H1 (cell line): ENCODE data around the gene SGK2. TPM values are rescaled to one million over a fixed set of nuclear protein-coding genes. Genes with fewer than 3 reads are reported as not detected.

ENCODE experiments used
- CTCF ChIA-PET: fragments of 300-600 bp; sonication (Branson Sonifier 250); formaldehyde crosslinking; loops from one replicate; lab custom pipeline; 2021; ENCODE audit not compliant: partially characterized antibody; lab: Charles Lee
- POLR2A ChIA-PET: fragments of 300-600 bp; sonication (Branson Sonifier 250); formaldehyde crosslinking; loops from one replicate; lab custom pipeline; 2021; ENCODE audit warnings: inconsistent platforms; ENCODE audit not compliant: partially characterized antibody; lab: Charles Lee
- DNase-seq, 2 experiments: peaks; one replicate each; pipeline versions ENCODE4 v3.0.0 to v3.0.0-alpha.2; 2010 to 2022; ENCODE audit warnings: low spot score in 2 of 2, low read depth in 1 of 2, mixed read lengths in 1 of 2
- FAIRE-seq: peaks from 2 replicates; lab custom pipeline; 2011; peaks lifted over from hg19 to GRCh38; lab: Jason Lieb, UNC
- H2AFZ ChIP-seq: 2 replicates; pipeline ENCODE4 v1.8.1; 2012; ENCODE audit warnings: low read length, inconsistent platforms
- H2AK5ac ChIP-seq: 2 replicates; pipeline ENCODE4 v1.6.1; 2013; ENCODE audit warnings: low read depth, low read length
- H2BK120ac ChIP-seq: replicated peaks from 2 replicates; pipeline ENCODE3; 2013; ENCODE audit warnings: low read depth, low read length, inconsistent platforms
- H2BK12ac ChIP-seq: 2 replicates; pipeline ENCODE4 v1.6.1; 2013; ENCODE audit warnings: low read depth, low read length
- H2BK15ac ChIP-seq: 2 replicates; pipeline ENCODE4 v1.6.1; 2013; ENCODE audit warnings: low read length
- H2BK20ac ChIP-seq: 2 replicates; pipeline ENCODE4 v1.6.1; 2013; ENCODE audit warnings: low read length
- H2BK5ac ChIP-seq: 2 replicates; pipeline ENCODE4 v1.6.1; 2013; ENCODE audit warnings: low read depth, low read length
- H3K14ac ChIP-seq: 2 replicates; pipeline ENCODE4 v1.6.1; 2013; ENCODE audit warnings: inconsistent platforms; ENCODE audit not compliant: insufficient read length
- H3K18ac ChIP-seq: 2 replicates; pipeline ENCODE4 v1.6.1; 2013; ENCODE audit warnings: low read length; ENCODE audit errors: extremely low read depth
- H3K23ac ChIP-seq: 2 replicates; pipeline ENCODE4 v1.6.1; 2013; ENCODE audit warnings: inconsistent platforms; ENCODE audit not compliant: insufficient read length
- H3K23me2 ChIP-seq: 2 replicates; pipeline ENCODE4 v1.6.1; 2013; ENCODE audit warnings: low read depth, low read length
- H3K27ac ChIP-seq: 2 replicates; pipeline ENCODE4 v1.6.1; 2011; ENCODE audit warnings: low read depth, low read length, inconsistent platforms
- H3K27me3 ChIP-seq, 4 experiments: replicated peaks in 1 of 4; 1 replicate in 1 of 4; 2 replicates in 3 of 4; pipeline versions ENCODE4 v1.6.1 to v1.8.1; 2011 to 2013; ENCODE audit warnings: low read length in 3 of 4, mild to moderate bottlenecking in 3 of 4, inconsistent platforms in 2 of 4, mixed read lengths in 2 of 4, moderate library complexity in 1 of 4; ENCODE audit not compliant: control insufficient read depth in 3 of 4, insufficient read depth in 3 of 4; ENCODE audit errors: extremely low read depth in 1 of 4
- H3K36me3 ChIP-seq, 4 experiments: 2 replicates each; pipeline versions ENCODE4 v1.6.1 to v1.8.1; 2011 to 2013; ENCODE audit warnings: mild to moderate bottlenecking in 4 of 4, low read length in 3 of 4, moderate library complexity in 2 of 4, control low read depth in 1 of 4, inconsistent platforms in 1 of 4; ENCODE audit not compliant: insufficient read depth in 4 of 4, control insufficient read depth in 2 of 4
- H3K4ac ChIP-seq: replicated peaks from 2 replicates; pipeline ENCODE3; 2013; ENCODE audit warnings: low read length, low read depth, mixed read lengths, inconsistent platforms; ENCODE audit not compliant: insufficient read length
- H3K4me1 ChIP-seq, 4 experiments: replicated peaks in 1 of 4; 1 replicate in 1 of 4; 2 replicates in 3 of 4; pipeline versions ENCODE4 v1.6.1 to v1.8.1; 2011 to 2013; ENCODE audit warnings: low read length in 3 of 4, inconsistent platforms in 2 of 4, mixed read lengths in 1 of 4; ENCODE audit not compliant: insufficient read depth in 4 of 4, control insufficient read depth in 3 of 4
- H3K4me2 ChIP-seq, 2 experiments: 2 replicates each; pipeline versions ENCODE4 v1.6.1 to v1.8.1; 2011 to 2013; ENCODE audit warnings: low read depth in 2 of 2, low read length in 2 of 2, control low read depth in 1 of 2, inconsistent platforms in 1 of 2, mild to moderate bottlenecking in 1 of 2; ENCODE audit not compliant: insufficient read depth in 1 of 2
- H3K4me3 ChIP-seq, 4 experiments: fragments of 200-600, 300-600 bp in 1 of 4; sonication (generic), shearing (Covaris generic), sonication (Bioruptor Twin) in 1 of 4; 2 replicates each; pipeline versions ENCODE4 v1.5.1 to v1.8.1; 2011 to 2016; ENCODE audit warnings: low read length in 4 of 4, low read depth in 3 of 4, control low read depth in 2 of 4, inconsistent platforms in 2 of 4, mild to moderate bottlenecking in 2 of 4, mixed read lengths in 1 of 4, moderate library complexity in 1 of 4; ENCODE audit not compliant: insufficient read depth in 2 of 4; ENCODE audit errors: extremely low read depth in 1 of 4
- H3K56ac ChIP-seq: replicated peaks from 2 replicates; pipeline ENCODE3; 2013; ENCODE audit warnings: low read depth, mild to moderate bottlenecking, mixed read lengths, low read length, inconsistent platforms; ENCODE audit not compliant: insufficient read length
- H3K79me1 ChIP-seq: 2 replicates; pipeline ENCODE4 v1.6.1; 2013; ENCODE audit warnings: low read depth, low read length, control low read depth
- H3K79me2 ChIP-seq, 2 experiments: 2 replicates each; pipeline versions ENCODE4 v1.6.1 to v1.8.1; 2012 to 2013; ENCODE audit warnings: low read length in 2 of 2, mild to moderate bottlenecking in 2 of 2, inconsistent platforms in 1 of 2; ENCODE audit not compliant: insufficient read depth in 2 of 2, control insufficient read depth in 1 of 2
- H3K9ac ChIP-seq, 4 experiments: replicated peaks in 1 of 4; 1 replicate in 1 of 4; 2 replicates in 3 of 4; pipeline versions ENCODE4 v1.6.1 to v1.8.1; 2011 to 2013; ENCODE audit warnings: low read depth in 3 of 4, low read length in 3 of 4, control low read depth in 2 of 4, mild to moderate bottlenecking in 2 of 4, moderate library complexity in 2 of 4, inconsistent platforms in 1 of 4; ENCODE audit errors: extremely low read depth in 1 of 4
- H3K9me3 ChIP-seq, 2 experiments: 2 replicates each; pipeline versions ENCODE4 v1.6.1 to v1.8.1; 2012 to 2013; ENCODE audit warnings: mild to moderate bottlenecking in 2 of 2, moderate library complexity in 2 of 2, control low read depth in 1 of 2, inconsistent platforms in 1 of 2, low read depth in 1 of 2, low read length in 1 of 2, mixed read lengths in 1 of 2; ENCODE audit not compliant: insufficient read depth in 2 of 2
- H4K20me1 ChIP-seq, 2 experiments: replicated peaks in 1 of 2; 2 replicates each; pipeline versions ENCODE3 to v1.8.1; 2011 to 2013; ENCODE audit warnings: inconsistent platforms in 2 of 2, low read length in 2 of 2, mild to moderate bottlenecking in 1 of 2; ENCODE audit not compliant: insufficient read depth in 2 of 2, control insufficient read depth in 1 of 2
- H4K5ac ChIP-seq: 2 replicates; pipeline ENCODE4 v1.6.1; 2013; ENCODE audit warnings: low read length, low read depth, mixed read lengths, inconsistent platforms; ENCODE audit not compliant: insufficient read length
- H4K8ac ChIP-seq: 2 replicates; pipeline ENCODE4 v1.8.0; 2013; ENCODE audit warnings: mild to moderate bottlenecking, moderate library complexity, low read length, inconsistent platforms; ENCODE audit not compliant: insufficient read depth; ENCODE audit errors: extremely low read depth
- H4K91ac ChIP-seq: replicated peaks from 2 replicates; pipeline ENCODE3; 2013; ENCODE audit warnings: low read length, mixed read lengths, inconsistent platforms; ENCODE audit not compliant: insufficient read length
- ATF3 ChIP-seq: IDR thresholded peaks from 2 replicates; pipeline ENCODE4 v1.6.1; 2011; ENCODE audit warnings: low read depth, mild to moderate bottlenecking, low read length; ENCODE audit not compliant: insufficient read depth
- CBX8 ChIP-seq: fragments of 300-800, 300-1000 bp; sonication (generic); IDR thresholded peaks from 2 replicates; pipeline ENCODE4 v1.7.1; 2016; ENCODE audit warnings: low read depth, low read length, borderline replicate concordance
- CHD2 ChIP-seq: IDR thresholded peaks from 2 replicates; pipeline ENCODE4 v1.6.1; 2012; ENCODE audit warnings: low read length, improper control_type of control experiment
- EP300 ChIP-seq, 2 experiments: IDR thresholded peaks; 1 replicate in 1 of 2; 2 replicates in 1 of 2; pipeline ENCODE4 v1.6.1; 2011 to 2012; ENCODE audit warnings: low read depth in 2 of 2, low read length in 2 of 2, mild to moderate bottlenecking in 2 of 2, borderline replicate concordance in 1 of 2, inconsistent platforms in 1 of 2, moderate library complexity in 1 of 2
- GABPA ChIP-seq: IDR thresholded peaks from 2 replicates; pipeline ENCODE4 v1.6.1; 2011; ENCODE audit warnings: mild to moderate bottlenecking, low read length, moderate library complexity, borderline replicate concordance; ENCODE audit not compliant: insufficient read depth
- HDAC2 ChIP-seq, 2 experiments: fragments of 300-600 bp in 1 of 2; sonication (generic) in 1 of 2; IDR thresholded peaks; 2 replicates each; pipeline ENCODE4 v1.6.1; 2011 to 2012; ENCODE audit warnings: low read depth in 2 of 2, low read length in 2 of 2, mild to moderate bottlenecking in 2 of 2, moderate library complexity in 2 of 2, borderline replicate concordance in 1 of 2, inconsistent platforms in 1 of 2
- MAX ChIP-seq: IDR thresholded peaks from 2 replicates; pipeline ENCODE4 v1.6.1; 2012; ENCODE audit warnings: inconsistent platforms
- SP2 ChIP-seq: IDR thresholded peaks from 2 replicates; pipeline ENCODE4 v1.6.1; 2012; ENCODE audit warnings: mild to moderate bottlenecking, low read length, inconsistent platforms
- SRF ChIP-seq: IDR thresholded peaks from 2 replicates; pipeline ENCODE4 v1.6.1; 2011; ENCODE audit warnings: mild to moderate bottlenecking, low read depth, low read length, moderate library complexity
- WGBS, 2 experiments: shearing (Covaris generic) in 1 of 2; methylation state at CpG; one replicate each; pipeline versions ENCODE4 v1.1.6 to v1.1.7; 2013 to 2015; ENCODE audit warnings: low lambda C conversion rate in 2 of 2, mixed read lengths in 2 of 2, inconsistent platforms in 1 of 2, low coverage in 1 of 2, missing lambda C conversion rate in 1 of 2; ENCODE audit not compliant: insufficient replicate concordance in 2 of 2, insufficient coverage in 1 of 2, insufficient read length in 1 of 2; ENCODE audit errors: extremely low coverage in 1 of 2, missing lambda C conversion rate in 1 of 2; 5-methylcytosine and 5-hydroxymethylcytosine counted together
- polyA plus RNA-seq, 7 experiments: library from polyadenylated mRNA; depleted of rRNA in 3 of 7; stranded (reverse) in 5 of 7; unstranded in 2 of 7; fragments of >200 nt in 5 of 7; fragments of 200-250 nt in 2 of 7; gene quantifications; 1 replicate in 5 of 7; 2 replicates in 1 of 7; 4 replicates in 1 of 7; pipeline versions ENCODE4 v1.2.1 to v1.2.3, GENCODE V29; 2011 to 2013; ENCODE audit warnings: missing spikeins in 2 of 7, mixed read lengths in 2 of 7
- total RNA-seq: library from RNA; stranded (reverse); fragmentation: NEBNext Ultra II Directional; extraction: Animal tissue kit (Norgen Biotek cat#: 25700); gene quantifications from 2 replicates; pipeline ENCODE4 v1.2.1, GENCODE V29; 2021

The SGK2 gene
- total and polyA plus RNA-seq, 2 of the 8 experiments (the other 6 are each of a cell fraction or from before 2014, with no cell fraction given): 0.21 TPM; not detected in 1

GRCh38 chr20:43535370-43536004 is 23.3 kb upstream of the SGK2 start:
- H3K4ac ChIP-seq: no peak overlapping the region
- FAIRE-seq (no peak), DNase-seq (no peak)
- H3K4me3 ChIP-seq: no peak overlapping the region
- H2BK12ac ChIP-seq: no peak overlapping the region
- CTCF ChIA-PET: interaction anchor here (0.6 to 6.5 kb wide), 8 partner anchors 8 to 559 kb away, joined by 3 to 54 read pairs (median 5); partner anchors contain the start of gene L3MBTL1
- POLR2A ChIA-PET: interaction anchor here (1.1 to 5.2 kb wide), 4 partner anchors 27 to 186 kb away, joined by 3 to 23 read pairs (median 4); partner anchors contain the start of gene SRSF6
- no peaks in the 10 kb centered on the region for H3K79me2 ChIP-seq
- H2BK15ac ChIP-seq: no peak overlapping the region
- peaks cover 3 to 4% of the 10 kb centered on the region in 2 experiments for H4K20me1 ChIP-seq
- H3K14ac ChIP-seq: no peak overlapping the region
- H2AK5ac ChIP-seq: no peak overlapping the region
- no peak overlapping the region for H3K27ac ChIP-seq
- H4K8ac ChIP-seq: no peak overlapping the region
- no peak overlapping the region for H4K91ac ChIP-seq
- no peak overlapping the region for H3K18ac ChIP-seq
- peaks cover 0 to 10% (median 4%) of the 10 kb centered on the region in 4 experiments; a peak in 4 of 8 replicates for H3K36me3 ChIP-seq
- H4K5ac ChIP-seq: no peak overlapping the region
- H3K79me1 ChIP-seq: no peaks in the 10 kb centered on the region
- H2BK120ac ChIP-seq: no peak overlapping the region
- no peak overlapping the region for H3K9ac ChIP-seq
- no peak overlapping the region for H3K4me2 ChIP-seq
- no peaks in the 10 kb centered on the region for H3K27me3 ChIP-seq
- H3K23ac ChIP-seq: no peak overlapping the region
- no peak overlapping the region for H2BK20ac ChIP-seq
- no peak overlapping the region for H2BK5ac ChIP-seq
- H3K9me3 ChIP-seq: no peaks in the 10 kb centered on the region
- 83% methylated on average over 7 of the region's 7 CpGs; no CpG with 5 or more reads in 1 of the 2 experiments for WGBS, 2 experiments
- no peak overlapping the region for H2AFZ ChIP-seq
- no peak overlapping the region for H3K56ac ChIP-seq
- no peaks in the 10 kb centered on the region for H3K23me2 ChIP-seq
- no peaks in the 10 kb centered on the region for H3K4me1 ChIP-seq
- TF ChIP-seq HDAC2 (IDR thresholded peaks at IDR 0.05; ENCODE audit: borderline replicate concordance in 1 of 2, low read depth in 2 of 2, low read length in 2 of 2) (no peak), GABPA (no peak), SRF (no peak), MAX (no peak), EP300 (IDR thresholded peaks at IDR 0.05; ENCODE audit: borderline replicate concordance in 1 of 2, low read depth in 2 of 2, low read length in 2 of 2) (no peak), SP2 (no peak), CHD2 (no peak), ATF3 (no peak), CBX8 (no peak)
